Stimulated activated CD4-positive, alpha-beta T cell treated with anti-CD3 and anti-CD28 coated beads, Interleukin-12 subunit alpha, Interleukin-12 subunit beta, amount 100 ng/mL, for 48 hours (primary cell): Measurements from ENCODE around the gene RRM2.

ENCODE experiments used
- DNase-seq, 3 donors: peaks; one replicate each; pipeline ENCODE4 v3.0.0-alpha.2; 2020; ENCODE audit warnings: low read depth in 2 of 3, low spot score in 1 of 3

RRM2 gene

GRCh38 chr2:10151462-10151861 is 28.9 kb downstream of the RRM2 start:
- DNase-seq, result no peak

- no peak for DNase-seq
Observed at GRCh38 chr2:10157293-10157692, 34.8 kb downstream of the RRM2 start.

GRCh38 chr2:10158681-10159080 is 36.1 kb downstream of the RRM2 start:
- DNase-seq, result no peak

GRCh38 chr2:10159086-10159485 is 36.5 kb downstream of the RRM2 start:
- no peak for DNase-seq

- no peak for DNase-seq
Observed at GRCh38 chr2:10159581-10160131, 37.1 kb downstream of the RRM2 start.

GRCh38 chr2:10160203-10160955 is 37.8 kb downstream of the RRM2 start:
- DNase-seq, result no peak

GRCh38 chr2:10161206-10161931 is 38.8 kb downstream of the RRM2 start:
- no peak for DNase-seq

GRCh38 chr2:10161961-10162441 is 39.5 kb downstream of the RRM2 start:
- DNase-seq, result no peak

GRCh38 chr2:10162586-10163497 is 40.3 kb downstream of the RRM2 start:
- DNase-seq, result no peak

GRCh38 chr2:10163498-10164486 is 41.3 kb downstream of the RRM2 start:
- no peak for DNase-seq

GRCh38 chr2:10164601-10165000 is 42.1 kb downstream of the RRM2 start:
- DNase-seq, result no peak

- DNase-seq, result no peak
Observed at GRCh38 chr2:10165282-10165681, 42.7 kb downstream of the RRM2 start.

GRCh38 chr2:10165861-10166675 is 43.5 kb downstream of the RRM2 start:
- no peak for DNase-seq

GRCh38 chr2:10166676-10167292 is 44.2 kb downstream of the RRM2 start:
- DNase-seq, result no peak

GRCh38 chr2:10167316-10167715 is 44.8 kb downstream of the RRM2 start:
- no peak for DNase-seq

- DNase-seq, result no peak
Observed at GRCh38 chr2:10168221-10168620, 45.7 kb downstream of the RRM2 start.

GRCh38 chr2:10169053-10169578 is 46.6 kb downstream of the RRM2 start:
- DNase-seq, result no peak

GRCh38 chr2:10169581-10169980 is 47.0 kb downstream of the RRM2 start:
- DNase-seq, result no peak
